Keratinocyte (primary cell): ENCODE data around the gene GATAD2B.

ENCODE experiments used
- EZH2 ChIP-seq: IDR thresholded peaks from one replicate; pipeline ENCODE4 v1.6.1; 2012; ENCODE audit warnings: inconsistent platforms, mild to moderate bottlenecking, low read length, moderate library complexity
- TF ChIP-seq, protein P1 (sequence below), 3 experiments: IDR thresholded peaks in 1 of 3; conservative IDR thresholded peaks in 1 of 3; optimal IDR thresholded peaks in 1 of 3; 2 replicates in 2 of 3; 3 replicates in 1 of 3; pipeline versions ENCODE3 to v1.5.1; 2011; ENCODE audit warnings: low read length in 3 of 3, mild to moderate bottlenecking in 3 of 3, moderate library complexity in 2 of 3, control low read depth in 1 of 3, inconsistent platforms in 1 of 3; ENCODE audit not compliant: insufficient read depth in 2 of 3; ENCODE audit errors: extremely low read depth in 1 of 3

DNA sequence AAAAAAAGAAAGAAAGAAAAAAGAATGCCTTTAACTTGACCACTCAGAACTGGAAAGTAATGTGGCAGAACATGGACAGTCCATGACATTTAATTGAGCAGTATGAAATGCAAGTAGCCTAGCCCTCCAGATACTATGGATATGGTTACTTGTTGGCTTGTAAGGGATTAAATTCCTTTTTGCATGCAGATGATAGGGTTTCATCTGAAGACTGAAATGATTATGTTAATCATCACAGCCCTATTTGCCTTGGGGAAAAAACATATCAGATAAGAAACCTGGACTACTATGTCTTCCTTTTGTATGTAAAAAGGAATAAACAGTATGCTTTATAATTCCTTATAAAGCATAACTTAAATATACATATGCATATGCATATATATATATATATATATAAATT is 66.0 kb downstream of the GATAD2B start:
- TF ChIP-seq, protein P1, sequence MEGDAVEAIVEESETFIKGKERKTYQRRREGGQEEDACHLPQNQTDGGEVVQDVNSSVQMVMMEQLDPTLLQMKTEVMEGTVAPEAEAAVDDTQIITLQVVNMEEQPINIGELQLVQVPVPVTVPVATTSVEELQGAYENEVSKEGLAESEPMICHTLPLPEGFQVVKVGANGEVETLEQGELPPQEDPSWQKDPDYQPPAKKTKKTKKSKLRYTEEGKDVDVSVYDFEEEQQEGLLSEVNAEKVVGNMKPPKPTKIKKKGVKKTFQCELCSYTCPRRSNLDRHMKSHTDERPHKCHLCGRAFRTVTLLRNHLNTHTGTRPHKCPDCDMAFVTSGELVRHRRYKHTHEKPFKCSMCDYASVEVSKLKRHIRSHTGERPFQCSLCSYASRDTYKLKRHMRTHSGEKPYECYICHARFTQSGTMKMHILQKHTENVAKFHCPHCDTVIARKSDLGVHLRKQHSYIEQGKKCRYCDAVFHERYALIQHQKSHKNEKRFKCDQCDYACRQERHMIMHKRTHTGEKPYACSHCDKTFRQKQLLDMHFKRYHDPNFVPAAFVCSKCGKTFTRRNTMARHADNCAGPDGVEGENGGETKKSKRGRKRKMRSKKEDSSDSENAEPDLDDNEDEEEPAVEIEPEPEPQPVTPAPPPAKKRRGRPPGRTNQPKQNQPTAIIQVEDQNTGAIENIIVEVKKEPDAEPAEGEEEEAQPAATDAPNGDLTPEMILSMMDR (optimal IDR thresholded peaks at IDR 0.05 in 1 of 3, IDR thresholded peaks at IDR 0.05 in 1 of 3, conservative IDR thresholded peaks at IDR 0.05 in 1 of 3; ENCODE audit: extremely low read depth in 1 of 3, insufficient read depth in 2 of 3, low read length in 3 of 3), result no peak
- TF ChIP-seq EZH2, result no peak
